HL-60/S4 treated with phorbol 12-myristate 13-acetate at 8.2 ng/mL for 4 days and 3 days (cell line): ENCODE results near the gene OR2T11.
"Not testable (repeated sequence)": the region's sequence is repeated elsewhere in the genome, so short reads cannot be mapped to it uniquely, and the experiment has no call there.

Source experiments
- in situ Hi-C: fragments of 300-500 bp; cut with MboI; formaldehyde crosslinking; loops from 2 replicates; pipeline ENCODE4 v1.15.0; 2022; ENCODE audit warnings: low sequenced_read_pairs

Gene OR2T11

GRCh38 chr1:248634991-248635390 is at the start of gene OR2T11:
Gene OR2T11, minus strand, starts transcription at chr1:248635091. Its CDS starts 7,963 bp downstream, at chr1:248627128.
- in situ Hi-C loops = not testable (repeated sequence)

GRCh38 chr1:248681651-248682050 is 46.8 kb upstream of the OR2T11 start:
- in situ Hi-C loops = no loop called here

- in situ Hi-C loops = no loop called here
These were observed 35.1 kb upstream of the OR2T11 start for GRCh38 chr1:248670003-248670402.

GRCh38 chr1:248663453-248664328 is 28.8 kb upstream of the OR2T11 start:
- in situ Hi-C loops = not testable (repeated sequence)

GRCh38 chr1:248656797-248657196 is 21.9 kb upstream of the OR2T11 start:
- in situ Hi-C loops = loop anchor here (10.0 kb wide), 1 partner anchor 212 kb away; the partner anchor contains the start of gene OR2T2

GRCh38 chr1:248655354-248655753 is 20.5 kb upstream of the OR2T11 start, which contains the start of gene OR2T27:
Gene OR2T27, minus strand, starts transcription at chr1:248655528. Its CDS starts 4,644 bp downstream, at chr1:248650884.
- in situ Hi-C loops = loop anchor here (10.0 kb wide), 1 partner anchor 211 kb away; the partner anchor contains the start of gene OR2T2

DNA sequence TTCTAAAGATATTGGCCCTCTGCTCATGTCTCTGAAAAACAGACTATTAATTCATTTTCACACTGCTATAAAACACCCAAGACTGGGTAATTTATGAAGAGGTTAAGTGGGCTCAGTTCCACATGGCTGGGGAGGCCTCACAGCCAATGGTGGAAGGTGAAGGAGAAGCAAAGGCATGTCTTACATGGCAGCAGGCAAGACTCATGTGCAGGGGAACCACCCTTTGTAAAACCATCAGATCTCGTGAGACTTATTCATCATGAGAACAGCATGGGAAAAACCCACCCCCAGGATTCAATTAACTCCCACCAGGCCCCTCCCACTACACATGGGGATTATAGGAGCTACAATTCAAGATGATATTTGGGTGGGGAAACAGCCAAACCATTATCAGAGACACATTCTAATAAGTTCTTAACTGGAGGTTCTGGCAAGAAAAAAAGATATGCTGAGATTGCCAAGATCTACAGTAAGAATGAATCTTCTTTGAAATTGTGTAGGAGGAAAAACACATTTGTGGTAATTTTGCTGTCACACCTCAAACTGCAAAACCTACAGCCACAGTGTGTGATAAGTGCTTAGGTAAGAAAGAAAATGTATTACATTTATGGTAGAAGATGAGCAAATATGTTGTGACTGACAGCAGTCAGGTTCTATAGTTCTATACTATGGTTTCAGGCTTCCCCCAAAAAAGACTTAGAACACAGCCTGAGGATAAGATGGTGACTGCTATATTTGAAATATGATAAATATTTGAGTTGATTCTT is 14.1 kb upstream of the OR2T11 start:
- in situ Hi-C loops = not testable (repeated sequence)

- in situ Hi-C loops = not testable (repeated sequence)
These were observed 10.3 kb upstream of the OR2T11 start, which contains the start of gene OR2T35 for GRCh38 chr1:248645178-248645577. Gene OR2T35, minus strand, starts transcription at chr1:248645278. Its CDS starts 6,020 bp downstream, at chr1:248639258.

DNA sequence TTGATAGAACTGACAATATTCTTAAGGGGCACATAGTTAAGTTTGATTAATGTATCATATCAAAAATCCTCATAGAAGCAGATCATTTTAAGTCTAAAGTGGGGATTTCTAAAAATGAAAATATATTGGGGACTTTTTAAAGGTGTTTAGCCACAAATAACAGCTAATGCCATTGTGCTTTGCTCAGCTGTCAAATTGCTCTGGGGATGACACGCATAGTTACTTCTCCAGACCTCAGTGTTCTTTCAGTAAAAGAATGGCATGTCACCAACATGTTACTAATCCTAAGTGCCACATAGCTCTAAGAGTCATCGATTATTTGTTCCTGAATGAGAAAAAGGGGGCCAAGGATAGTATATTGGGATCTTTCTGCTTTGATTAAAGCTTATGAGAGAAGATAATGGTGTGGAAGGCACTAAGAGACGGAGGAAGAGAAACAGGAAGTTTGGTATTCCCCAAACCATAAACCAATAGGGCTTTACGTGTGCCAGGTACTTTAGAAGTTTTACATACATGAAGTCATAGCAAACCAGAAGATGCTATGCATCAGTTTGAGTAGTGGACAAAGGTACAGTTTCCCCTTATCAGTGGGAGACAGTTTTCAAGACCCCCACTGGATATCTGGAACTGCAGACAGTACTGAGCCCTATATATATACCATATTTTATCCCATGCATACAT is 8.2 kb upstream of the OR2T11 start:
- in situ Hi-C loops = not testable (repeated sequence)

- in situ Hi-C loops = not testable (repeated sequence)
These were observed 6.7 kb upstream of the OR2T11 start for GRCh38 chr1:248641583-248641982.

- in situ Hi-C loops = not testable (repeated sequence)
These were observed 6.0 kb upstream of the OR2T11 start for GRCh38 chr1:248640906-248641305.

- in situ Hi-C loops = not testable (repeated sequence)
These were observed 4.8 kb upstream of the OR2T11 start for GRCh38 chr1:248639652-248640051.

- in situ Hi-C loops = not testable (repeated sequence)
These were observed 1.7 kb upstream of the OR2T11 start for GRCh38 chr1:248636612-248637011.

- in situ Hi-C loops = no loop called here
These were observed 3.4 kb downstream of the OR2T11 start for GRCh38 chr1:248631354-248632008.

DNA sequence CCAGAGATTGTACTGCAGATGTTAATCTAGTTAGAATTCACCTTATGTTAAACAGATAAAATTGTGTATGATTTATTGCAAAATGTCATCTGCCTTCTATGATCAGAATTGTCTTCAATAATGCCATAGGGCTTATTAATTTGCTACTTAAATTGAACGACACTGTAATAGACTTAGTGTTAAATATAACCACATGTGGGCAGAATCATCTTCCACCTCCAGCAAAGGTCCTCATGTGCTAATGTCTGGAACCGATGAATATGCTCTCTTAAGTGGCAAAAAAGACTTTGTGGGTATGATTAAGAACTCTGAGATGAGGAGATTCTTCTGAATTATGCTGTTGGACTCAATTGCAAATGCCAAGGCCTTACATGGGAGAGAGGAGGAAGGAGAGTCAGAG is 4.3 kb downstream of the OR2T11 start:
- in situ Hi-C loops = no loop called here

GRCh38 chr1:248627971-248628844 is 6.7 kb downstream of the OR2T11 start:
- in situ Hi-C loops = no loop called here

DNA sequence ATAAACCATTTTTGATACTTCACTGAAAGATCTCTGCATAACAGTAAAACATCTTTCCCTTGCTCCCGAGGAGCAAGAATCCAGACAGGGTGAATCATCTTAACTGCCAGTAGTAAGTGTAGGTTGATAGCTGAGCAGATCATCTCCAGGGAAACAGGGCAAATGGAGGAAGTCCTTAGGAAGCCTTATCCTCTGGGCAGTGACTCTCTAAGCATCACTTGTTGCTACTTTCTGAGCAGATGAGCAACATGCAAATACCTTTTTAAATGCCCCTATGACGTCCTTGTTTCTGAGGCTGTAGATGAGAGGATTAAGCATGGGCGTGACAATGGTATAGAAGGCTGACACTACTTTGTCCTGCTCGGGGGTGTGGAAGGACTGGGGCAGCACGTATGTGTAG is 8.9 kb downstream of the OR2T11 start:
- in situ Hi-C loops = no loop called here

- in situ Hi-C loops = no loop called here
These were observed 9.7 kb downstream of the OR2T11 start for GRCh38 chr1:248625166-248625565.

GRCh38 chr1:248622570-248623001 is 12.3 kb downstream of the OR2T11 start:
- in situ Hi-C loops = no loop called here
